Measurements from ENCODE around the gene MTR.

MTR gene

DNA sequence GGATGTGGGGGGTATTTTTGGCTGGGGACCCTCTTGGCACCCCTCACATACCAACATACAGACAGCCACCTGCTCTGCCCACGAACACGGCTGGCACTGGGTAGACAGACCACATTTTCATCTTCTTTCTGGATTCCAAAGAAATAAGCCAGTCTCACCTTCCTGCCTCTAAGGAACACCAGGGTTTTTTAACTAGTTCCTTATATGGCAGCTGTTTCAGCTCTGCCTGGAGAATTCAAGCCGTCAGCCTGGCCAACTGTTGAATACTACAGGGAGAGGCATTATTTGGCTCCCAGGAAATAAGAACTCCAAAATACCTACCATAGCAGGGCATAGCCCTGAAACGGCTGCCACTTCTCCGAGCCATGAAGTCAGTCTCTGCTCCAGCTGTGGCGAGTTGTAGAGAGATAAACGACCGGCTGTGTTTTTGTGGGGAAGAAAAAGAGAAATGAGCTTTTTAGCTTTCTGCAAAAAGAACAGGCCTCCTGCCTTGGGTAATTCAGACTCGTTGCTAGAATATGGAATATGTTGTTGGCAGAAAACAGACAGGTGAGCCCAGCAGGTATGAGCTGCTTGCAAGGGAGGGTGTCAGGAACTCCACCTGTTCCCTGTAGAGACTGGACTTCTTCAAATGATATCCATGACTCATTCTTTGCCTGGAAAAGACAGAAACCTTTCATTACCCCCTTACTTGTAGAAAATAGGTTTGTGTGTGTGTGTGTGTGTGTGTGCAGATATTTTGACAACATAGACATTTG lies 157.3 kb downstream of the MTR start:
- DNase-seq (ENCODE audit: low read depth): no peak

GRCh38 chr1:236953151-236953700 lies 158.1 kb downstream of the MTR start:
- DNase-seq (ENCODE audit: low read depth): no peak
